ENCODE data around the gene CEACAM1. TPM values are rescaled to one million over a fixed set of nuclear protein-coding genes. Genes with fewer than 3 reads are reported as not detected.

Gene CEACAM1
- total RNA-seq, 1 experiment from 2014 or later, result 2.4 TPM

DNA sequence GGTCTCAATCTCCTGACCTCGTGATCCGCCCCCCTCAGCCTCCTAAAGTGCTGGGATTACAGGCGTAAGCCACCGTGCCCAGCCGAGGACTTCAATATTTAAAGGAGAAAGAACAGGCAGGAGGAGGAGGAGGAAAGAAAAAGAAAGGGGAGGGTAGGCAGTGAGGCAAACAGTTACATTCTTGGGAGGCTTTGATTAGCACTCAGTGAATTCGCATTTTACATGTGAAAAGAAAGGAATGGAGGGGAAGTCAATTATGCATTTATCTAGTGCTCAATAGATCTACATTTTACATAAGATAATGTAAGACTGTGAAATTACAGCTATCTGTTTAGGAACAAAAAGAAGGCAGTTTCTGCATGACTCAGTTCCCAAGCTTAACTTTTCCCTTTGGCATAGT lies 54.6 kb downstream of the CEACAM1 start:
- no peak for DNase-seq (ENCODE audit: low read depth, low spot score)
- intact Hi-C loops (cut with micrococcal nuclease; ENCODE audit: unreplicated experiment), result no loop called here
- ChIA-PET CTCF (no interaction called here), POLR2A (no interaction called here)
- Histone ChIP-seq H3K27ac (ENCODE audit: low read length) (no peak overlapping the region), H3K4me3 (ENCODE audit: low read depth in 2 of 2, low read length in 2 of 2) (no peak overlapping the region), H3K4me1 (ENCODE audit: control insufficient read depth, insufficient read depth, low read length) (no peaks in the 10 kb centered on the region), H3K9me3 (ENCODE audit: control insufficient read depth, insufficient read depth, low read depth, low read length) (no peaks in the 10 kb centered on the region), H3K36me3 (ENCODE audit: control insufficient read depth, insufficient read depth, low read length) (no peaks in the 10 kb centered on the region), H3K27me3 (ENCODE audit: control insufficient read depth, insufficient read depth, low read length) (no peaks in the 10 kb centered on the region)
- ATAC-seq, result no peak
- TF ChIP-seq, protein P1, sequence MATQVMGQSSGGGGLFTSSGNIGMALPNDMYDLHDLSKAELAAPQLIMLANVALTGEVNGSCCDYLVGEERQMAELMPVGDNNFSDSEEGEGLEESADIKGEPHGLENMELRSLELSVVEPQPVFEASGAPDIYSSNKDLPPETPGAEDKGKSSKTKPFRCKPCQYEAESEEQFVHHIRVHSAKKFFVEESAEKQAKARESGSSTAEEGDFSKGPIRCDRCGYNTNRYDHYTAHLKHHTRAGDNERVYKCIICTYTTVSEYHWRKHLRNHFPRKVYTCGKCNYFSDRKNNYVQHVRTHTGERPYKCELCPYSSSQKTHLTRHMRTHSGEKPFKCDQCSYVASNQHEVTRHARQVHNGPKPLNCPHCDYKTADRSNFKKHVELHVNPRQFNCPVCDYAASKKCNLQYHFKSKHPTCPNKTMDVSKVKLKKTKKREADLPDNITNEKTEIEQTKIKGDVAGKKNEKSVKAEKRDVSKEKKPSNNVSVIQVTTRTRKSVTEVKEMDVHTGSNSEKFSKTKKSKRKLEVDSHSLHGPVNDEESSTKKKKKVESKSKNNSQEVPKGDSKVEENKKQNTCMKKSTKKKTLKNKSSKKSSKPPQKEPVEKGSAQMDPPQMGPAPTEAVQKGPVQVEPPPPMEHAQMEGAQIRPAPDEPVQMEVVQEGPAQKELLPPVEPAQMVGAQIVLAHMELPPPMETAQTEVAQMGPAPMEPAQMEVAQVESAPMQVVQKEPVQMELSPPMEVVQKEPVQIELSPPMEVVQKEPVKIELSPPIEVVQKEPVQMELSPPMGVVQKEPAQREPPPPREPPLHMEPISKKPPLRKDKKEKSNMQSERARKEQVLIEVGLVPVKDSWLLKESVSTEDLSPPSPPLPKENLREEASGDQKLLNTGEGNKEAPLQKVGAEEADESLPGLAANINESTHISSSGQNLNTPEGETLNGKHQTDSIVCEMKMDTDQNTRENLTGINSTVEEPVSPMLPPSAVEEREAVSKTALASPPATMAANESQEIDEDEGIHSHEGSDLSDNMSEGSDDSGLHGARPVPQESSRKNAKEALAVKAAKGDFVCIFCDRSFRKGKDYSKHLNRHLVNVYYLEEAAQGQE (IDR thresholded peaks at IDR 0.05; ENCODE audit: insufficient read depth in 1 of 2, low read depth in 2 of 2, low read length in 1 of 2), result no peak
- TF ChIP-seq POLR2AphosphoS5 (IDR thresholded peaks at IDR 0.05; ENCODE audit: low read depth, low read length), result no peak
- TF ChIP-seq, protein P2, sequence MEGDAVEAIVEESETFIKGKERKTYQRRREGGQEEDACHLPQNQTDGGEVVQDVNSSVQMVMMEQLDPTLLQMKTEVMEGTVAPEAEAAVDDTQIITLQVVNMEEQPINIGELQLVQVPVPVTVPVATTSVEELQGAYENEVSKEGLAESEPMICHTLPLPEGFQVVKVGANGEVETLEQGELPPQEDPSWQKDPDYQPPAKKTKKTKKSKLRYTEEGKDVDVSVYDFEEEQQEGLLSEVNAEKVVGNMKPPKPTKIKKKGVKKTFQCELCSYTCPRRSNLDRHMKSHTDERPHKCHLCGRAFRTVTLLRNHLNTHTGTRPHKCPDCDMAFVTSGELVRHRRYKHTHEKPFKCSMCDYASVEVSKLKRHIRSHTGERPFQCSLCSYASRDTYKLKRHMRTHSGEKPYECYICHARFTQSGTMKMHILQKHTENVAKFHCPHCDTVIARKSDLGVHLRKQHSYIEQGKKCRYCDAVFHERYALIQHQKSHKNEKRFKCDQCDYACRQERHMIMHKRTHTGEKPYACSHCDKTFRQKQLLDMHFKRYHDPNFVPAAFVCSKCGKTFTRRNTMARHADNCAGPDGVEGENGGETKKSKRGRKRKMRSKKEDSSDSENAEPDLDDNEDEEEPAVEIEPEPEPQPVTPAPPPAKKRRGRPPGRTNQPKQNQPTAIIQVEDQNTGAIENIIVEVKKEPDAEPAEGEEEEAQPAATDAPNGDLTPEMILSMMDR (IDR thresholded peaks at IDR 0.05), result no peak
- no peak for TF ChIP-seq TCF7L2 (IDR thresholded peaks at IDR 0.05; ENCODE audit: low read depth, low read length)
- TF ChIP-seq SIN3A (IDR thresholded peaks at IDR 0.05; ENCODE audit: borderline replicate concordance, insufficient read depth, low read depth, low read length), result no peak
- BruUV-seq (replicated peaks), result no TSS peak
- in situ Hi-C loops (cut with HindIII; ENCODE audit: low pct_unique_long_range_greater_than_20kb, low sequenced_read_pairs), result no loop called here

DNA sequence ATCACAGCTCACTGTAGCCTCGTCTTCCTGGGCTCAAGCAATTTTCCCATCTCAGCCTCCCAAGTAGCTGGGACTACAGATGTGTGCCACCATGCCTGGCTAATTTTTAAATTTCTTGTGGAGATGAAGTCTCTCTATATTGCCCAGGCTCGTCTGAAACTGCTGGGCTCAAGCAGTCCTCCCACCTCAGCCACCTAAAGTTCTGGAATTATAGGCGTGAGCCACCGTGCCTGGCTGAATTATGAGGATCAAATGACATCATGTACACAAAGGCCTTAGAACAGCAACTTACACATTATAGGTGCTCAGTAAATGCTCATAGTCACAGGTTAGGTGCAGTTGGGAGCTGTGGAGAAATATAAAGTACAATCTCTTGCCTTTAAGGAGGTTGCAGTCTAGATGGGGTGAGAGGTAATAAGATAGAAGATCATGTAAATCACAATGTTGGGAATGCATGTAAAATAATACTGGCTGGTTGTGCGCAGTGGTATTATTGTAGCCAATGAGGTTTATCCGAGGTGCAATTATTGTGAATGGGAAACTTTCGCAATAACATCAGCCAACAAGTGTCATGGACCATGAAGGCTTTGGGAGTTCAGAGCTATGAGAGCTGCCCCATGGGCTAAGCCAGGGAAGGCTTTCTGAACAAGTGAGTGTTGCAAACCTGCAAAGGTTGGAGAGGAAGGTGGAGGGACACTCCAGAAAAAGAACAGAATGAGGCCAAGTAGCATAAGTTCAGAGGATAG lies 55.7 kb downstream of the CEACAM1 start:
- in situ Hi-C loops (cut with HindIII; ENCODE audit: low pct_unique_long_range_greater_than_20kb, low sequenced_read_pairs), result no loop called here
- intact Hi-C loops (cut with micrococcal nuclease; ENCODE audit: unreplicated experiment), result no loop called here
- no peaks in the 10 kb centered on the region for H3K27me3 ChIP-seq (ENCODE audit: control insufficient read depth, insufficient read depth, low read length)
- H3K9me3 ChIP-seq (ENCODE audit: control insufficient read depth, insufficient read depth, low read depth, low read length), result no peaks in the 10 kb centered on the region
- ChIA-PET CTCF (no interaction called here), POLR2A (no interaction called here)
- 0 out of 2 replicates have a peak, but pooled peaks cover 2% of the 10 kb centered on the region for H3K4me1 ChIP-seq (ENCODE audit: control insufficient read depth, insufficient read depth, low read length)
- DNase-seq (ENCODE audit: low read depth, low spot score) (no peak), ATAC-seq (no peak)
- H3K36me3 ChIP-seq (ENCODE audit: control insufficient read depth, insufficient read depth, low read length), result no peaks in the 10 kb centered on the region
- no TSS peak for BruUV-seq (replicated peaks)
- H3K4me3 ChIP-seq (ENCODE audit: low read depth in 2 of 2, low read length in 2 of 2), result no peak overlapping the region
- no peak overlapping the region for H3K27ac ChIP-seq (ENCODE audit: low read length)
- TF ChIP-seq SIN3A (IDR thresholded peaks at IDR 0.05; ENCODE audit: borderline replicate concordance, insufficient read depth, low read depth, low read length) (no peak), POLR2AphosphoS5 (IDR thresholded peaks at IDR 0.05; ENCODE audit: low read depth, low read length) (no peak)
